ENCODE measurements around the gene RIT2.

Gene RIT2

DNA sequence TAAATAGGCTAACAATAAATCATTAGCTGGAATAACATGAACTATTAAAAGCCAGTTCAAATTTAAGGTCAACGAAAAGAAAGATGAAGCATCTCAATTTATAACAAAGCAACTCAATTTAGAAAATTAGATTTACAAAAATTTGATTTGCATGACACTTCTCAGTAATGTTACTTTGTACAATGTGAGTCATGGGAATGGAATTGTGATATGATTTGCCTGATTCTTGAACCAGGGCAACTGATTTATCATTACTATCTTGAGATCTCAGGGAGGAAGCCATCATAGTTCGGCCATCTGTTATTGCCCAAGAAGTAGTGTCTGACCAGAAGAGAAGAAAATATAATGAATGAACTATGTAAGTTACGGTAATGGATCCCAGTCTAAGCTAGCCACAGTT lies 193.1 kb downstream of the RIT2 start:
- no peak for FAIRE-seq

DNA sequence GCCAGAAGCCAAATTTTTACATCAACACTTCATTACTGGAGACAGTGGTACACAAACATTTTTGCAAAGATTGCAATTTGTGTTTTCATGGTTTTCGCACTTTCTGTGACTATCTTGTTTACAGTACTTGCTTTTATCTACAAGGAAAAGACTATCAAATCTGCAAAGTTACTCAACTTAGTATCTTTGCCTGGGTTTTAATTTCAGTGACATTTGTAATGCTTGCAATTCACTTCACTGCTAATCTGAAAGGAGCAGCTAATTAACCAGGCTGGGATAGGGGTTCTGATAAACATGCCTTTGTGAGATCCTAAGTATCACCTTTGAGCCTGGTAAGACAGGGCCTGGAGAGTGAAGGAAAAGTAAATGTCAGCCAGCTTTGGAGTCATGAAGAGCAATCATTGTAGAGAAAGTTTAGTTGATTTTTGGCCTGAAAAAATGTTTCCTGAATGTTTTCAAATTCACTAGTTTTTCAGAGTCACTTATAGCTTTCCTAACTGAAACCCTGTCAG lies 194.2 kb downstream of the RIT2 start:
- FAIRE-seq = no peak

DNA sequence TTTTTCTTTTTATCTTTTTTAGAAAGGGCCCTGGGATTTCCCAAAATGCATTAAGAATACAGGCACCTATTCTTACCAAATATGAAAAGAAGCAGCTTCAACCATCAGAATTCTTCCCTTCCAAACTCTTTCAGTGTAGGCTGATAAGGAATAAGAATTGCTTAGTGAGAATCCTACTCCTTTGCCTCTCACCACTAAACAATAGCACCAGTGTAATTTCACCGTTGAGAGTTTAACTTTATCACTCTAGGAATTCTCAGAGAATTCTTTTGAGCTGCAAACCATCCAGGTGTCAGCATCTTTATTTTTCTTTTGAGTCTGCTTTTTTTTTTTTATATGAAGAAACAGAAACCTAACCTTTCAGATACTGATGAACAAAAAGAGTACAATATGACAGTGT lies 194.9 kb downstream of the RIT2 start:
- no peak for FAIRE-seq

DNA sequence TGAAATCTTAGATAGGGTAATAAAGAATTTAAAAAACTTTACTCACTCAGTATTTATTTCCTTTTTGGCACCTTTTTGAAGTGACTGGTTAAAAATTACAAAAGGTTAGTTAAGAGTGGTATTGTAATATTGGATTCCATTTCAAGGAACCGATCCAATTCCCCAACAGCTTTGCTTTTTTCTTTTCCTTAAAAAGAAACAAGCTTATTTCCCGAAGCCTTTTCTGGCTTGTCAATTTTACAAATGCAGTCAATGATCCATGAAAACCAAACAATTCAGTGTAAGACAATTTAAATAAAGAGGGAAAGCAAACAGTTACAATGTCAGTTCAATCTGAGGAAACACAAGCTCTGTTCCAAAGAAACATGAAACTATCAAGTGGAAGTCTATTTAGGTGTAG lies 200.2 kb downstream of the RIT2 start:
- no peak for FAIRE-seq

DNA sequence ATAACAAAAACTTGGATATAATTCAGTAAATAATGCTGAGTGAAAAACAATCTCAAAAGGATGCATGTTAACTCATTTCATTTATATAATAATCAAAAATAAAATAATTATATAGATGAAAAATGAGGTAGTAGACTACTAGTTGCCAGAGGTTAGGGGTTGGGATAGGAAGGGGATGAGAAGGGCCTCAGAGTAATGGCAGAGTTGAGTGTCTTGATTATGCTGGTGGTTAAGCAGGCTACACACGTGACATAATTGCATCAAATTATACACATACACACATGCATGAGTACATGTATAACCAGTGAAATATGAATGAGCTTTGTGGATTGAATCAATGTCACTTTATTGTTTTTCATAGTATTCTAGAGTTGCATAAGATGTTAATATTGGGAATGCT lies 201.0 kb downstream of the RIT2 start:
- no peak for FAIRE-seq

DNA sequence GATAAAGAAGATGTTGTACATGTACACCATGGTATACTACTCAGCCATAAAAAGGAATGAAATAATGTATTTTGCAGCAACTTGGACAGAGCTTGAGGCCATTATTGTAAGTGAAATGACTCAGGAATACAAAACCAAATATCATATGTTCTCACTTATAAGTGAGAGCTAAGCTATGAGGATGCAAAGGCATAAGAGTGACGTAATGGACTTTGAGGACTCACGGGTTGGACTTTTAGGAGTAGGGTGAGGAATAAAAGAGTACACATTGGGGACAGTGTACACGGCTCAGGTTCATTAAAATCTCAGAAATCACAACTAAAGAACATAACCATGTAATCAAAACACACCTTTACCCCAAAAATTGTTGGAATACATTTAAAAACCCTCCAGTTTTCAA lies 206.4 kb downstream of the RIT2 start:
- FAIRE-seq = no peak

DNA sequence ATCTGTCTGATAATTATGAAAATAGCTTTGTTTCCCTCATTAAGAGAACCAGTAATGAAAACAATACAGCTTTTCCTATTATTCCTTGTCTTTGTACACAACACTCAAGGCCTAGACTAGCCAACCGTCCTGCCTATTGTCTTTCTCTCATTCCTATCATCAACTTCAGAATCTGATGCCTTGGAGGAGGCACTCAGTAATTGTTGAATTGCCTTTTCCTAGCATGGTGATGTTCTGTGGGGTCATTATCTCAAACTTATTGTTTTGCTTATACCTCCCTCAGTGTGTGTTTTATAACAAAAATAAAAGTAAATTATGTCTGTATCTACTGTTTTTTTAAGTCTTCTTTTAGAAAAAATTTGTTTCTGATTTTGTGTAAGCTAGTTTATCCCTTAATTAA lies 208.7 kb downstream of the RIT2 start:
- FAIRE-seq = no peak

DNA sequence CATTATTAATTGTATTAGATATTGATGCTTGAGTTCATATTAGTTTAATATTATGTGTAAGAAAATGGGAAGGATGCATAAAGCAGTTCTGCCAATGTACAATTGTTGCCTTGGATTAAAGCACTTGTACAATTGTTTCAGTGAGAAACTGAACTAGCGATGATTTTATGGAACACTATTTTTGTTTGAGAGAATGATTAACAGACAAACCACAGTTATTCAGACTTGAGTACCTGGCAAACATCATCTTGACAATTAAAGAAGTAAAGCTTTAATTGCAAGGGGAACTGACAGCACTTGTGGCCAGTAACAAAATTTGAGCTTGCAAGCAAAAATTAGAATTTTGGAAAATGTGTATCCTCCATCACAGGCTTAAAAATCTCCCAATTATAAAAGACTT lies 214.3 kb downstream of the RIT2 start:
- FAIRE-seq = no peak

DNA sequence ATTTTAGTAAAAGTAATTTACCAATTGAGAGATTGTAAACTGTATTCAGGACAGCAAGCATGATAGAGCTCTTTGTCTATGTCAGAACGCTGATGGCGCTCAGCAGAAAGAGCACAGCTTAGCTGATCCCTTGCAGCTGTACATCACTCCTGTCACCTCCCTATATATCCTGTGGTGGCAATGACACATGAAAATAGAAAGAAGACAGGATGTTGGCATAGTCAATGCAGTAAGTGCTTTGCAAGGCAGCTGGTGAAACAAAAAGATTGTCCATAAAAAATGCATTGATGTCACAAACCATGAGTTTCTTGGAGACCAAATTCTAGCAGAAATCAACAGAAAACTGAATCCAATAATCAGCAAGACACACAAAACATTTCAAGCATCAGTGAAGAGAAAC lies 221.5 kb downstream of the RIT2 start:
- no peak for FAIRE-seq

DNA sequence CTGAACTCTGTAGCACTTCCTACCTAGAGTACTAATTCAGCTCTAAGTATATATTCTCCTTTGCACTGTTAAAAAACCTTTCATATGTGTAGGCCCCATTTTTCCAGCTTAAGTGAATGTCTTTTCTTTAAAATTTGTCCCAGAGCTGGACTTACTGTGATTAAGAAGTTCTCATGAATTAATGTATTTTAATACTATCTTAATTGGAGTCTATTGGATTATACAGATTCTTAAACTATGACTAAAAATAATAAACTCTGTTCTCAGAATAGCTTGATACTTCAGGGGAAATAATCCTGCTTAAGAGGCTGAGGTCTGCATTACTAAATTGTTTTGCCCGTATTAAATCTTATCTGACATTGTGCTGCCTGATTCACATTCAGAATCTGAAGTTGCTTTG lies 223.3 kb downstream of the RIT2 start:
- FAIRE-seq = no peak

DNA sequence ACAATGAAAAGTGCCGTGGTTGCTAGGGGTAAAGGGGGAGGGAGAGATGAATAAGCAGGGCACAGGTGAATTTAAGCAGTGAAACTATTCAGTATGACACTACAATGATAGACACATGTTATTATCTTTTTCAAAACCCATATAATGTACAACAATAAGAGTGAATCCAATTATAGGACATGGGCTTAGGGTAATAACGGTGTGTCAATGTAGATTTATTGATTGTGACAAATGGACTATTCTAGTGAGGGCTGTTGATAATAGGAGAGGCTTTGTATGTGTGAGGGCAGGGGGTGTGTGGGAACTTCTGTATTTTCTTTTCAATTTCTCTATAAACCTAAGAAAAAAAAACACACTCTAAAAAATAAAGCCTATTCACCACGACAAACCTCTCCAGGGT lies 223.8 kb downstream of the RIT2 start:
- FAIRE-seq = no peak

DNA sequence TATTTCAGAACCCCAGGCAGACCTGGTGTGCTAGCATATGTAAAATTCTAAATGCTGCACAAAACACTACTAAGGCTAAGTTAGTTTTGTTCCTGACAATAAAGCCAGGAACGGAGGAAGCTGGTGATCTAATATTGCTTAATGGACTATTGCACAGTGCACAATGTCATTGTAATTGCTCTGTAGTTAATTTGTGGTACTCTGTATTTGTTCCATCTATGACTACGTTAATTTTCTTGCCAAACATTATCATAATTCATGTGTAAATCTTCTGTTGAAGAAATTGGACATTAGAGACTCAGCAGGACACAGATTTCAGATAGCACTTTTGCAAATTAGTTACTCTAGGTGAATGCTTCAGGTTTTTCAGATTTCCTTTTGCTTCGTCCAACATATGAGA lies 232.3 kb downstream of the RIT2 start:
- FAIRE-seq = no peak

DNA sequence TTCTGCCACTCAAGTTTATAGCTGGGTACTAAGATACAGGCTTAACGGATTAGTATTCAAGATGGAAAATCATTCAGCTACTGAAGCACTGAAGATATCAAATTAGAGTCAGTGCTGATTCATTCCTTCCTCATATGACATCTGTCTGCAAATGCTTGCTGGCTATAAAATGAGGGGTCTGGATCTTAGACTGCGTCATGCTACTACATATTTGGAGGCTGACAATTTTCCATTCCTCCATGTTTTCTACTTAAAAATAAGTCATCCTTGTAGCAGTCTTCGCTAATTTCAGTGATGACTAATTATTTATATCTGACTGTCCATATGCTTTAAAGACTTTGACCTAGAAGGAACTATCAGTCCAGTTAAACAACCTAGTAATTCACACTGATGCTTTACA lies 233.4 kb downstream of the RIT2 start:
- FAIRE-seq = no peak

DNA sequence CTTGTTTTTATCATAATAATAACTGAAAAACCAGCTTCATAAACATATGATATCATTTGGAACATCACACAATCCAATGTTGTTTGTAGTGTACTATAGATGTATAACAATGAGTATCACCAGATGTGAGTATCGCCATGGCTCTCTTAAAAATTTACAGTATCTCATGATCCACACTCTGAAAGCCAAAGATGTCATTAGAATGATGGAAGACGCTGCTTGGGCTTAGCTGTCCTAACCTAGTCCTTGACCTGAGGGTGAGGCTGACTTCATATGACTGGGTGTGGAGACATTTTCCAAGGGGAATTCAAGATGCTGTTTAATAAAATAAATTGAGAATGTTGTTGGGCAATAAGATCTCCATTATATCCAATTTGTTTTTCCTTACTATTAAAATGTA lies 242.6 kb downstream of the RIT2 start:
- FAIRE-seq = no peak

DNA sequence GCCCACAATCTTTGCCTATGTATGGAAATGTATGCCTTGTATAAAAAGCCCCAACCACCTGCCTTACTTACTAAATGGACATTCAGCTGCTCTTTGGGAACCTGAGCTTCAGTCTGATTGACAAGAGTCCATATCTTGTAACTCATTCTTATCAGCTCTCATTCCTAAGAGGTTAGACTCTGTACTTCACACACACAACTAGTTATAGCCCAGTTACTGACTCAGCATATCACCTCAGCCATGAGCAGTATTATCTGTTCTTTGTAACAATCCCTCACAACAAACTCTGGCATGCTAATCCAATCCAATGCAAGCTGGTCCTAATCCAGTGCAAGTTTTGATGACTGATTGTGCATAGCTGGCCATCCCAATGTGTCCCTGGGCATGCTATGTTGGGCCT lies 250.6 kb downstream of the RIT2 start:
- FAIRE-seq = no peak

DNA sequence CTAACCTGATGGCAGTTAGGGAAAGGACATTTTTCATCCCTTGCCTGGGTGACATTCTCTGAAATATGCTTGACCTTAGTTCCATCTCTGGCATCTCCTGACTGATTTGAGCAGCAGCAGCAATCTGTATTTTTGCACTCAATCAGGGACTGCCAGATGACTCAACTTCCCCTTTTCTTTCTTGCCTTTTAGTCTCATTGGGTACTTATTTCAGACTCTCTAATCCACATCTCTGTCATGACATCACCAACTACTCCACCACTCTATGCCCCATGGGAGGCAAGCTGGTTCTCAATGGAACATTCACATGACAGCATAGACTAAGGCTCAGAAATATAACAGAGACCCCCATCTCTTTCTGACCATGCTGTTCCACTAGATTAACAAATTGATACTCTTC lies 254.2 kb downstream of the RIT2 start:
- FAIRE-seq = no peak

DNA sequence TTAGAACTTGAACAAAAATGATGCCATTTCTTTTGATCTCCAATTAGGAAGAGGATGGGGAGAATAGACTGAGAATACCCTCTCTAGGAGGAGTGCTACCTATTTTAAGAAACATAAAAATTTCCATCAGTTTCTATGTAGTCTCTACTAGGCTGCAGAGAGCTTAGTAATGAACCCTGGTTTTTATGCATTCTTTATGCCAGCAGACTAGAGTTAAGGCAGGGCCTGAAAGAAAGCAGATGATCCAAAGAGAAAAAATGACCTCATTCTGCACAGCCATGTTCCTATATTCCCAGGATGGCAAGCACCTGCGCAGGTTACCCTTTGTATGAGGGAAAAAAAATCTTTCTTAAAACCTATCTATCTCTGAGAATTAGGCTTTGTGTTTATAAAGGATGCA lies 254.9 kb downstream of the RIT2 start:
- no peak for FAIRE-seq

DNA sequence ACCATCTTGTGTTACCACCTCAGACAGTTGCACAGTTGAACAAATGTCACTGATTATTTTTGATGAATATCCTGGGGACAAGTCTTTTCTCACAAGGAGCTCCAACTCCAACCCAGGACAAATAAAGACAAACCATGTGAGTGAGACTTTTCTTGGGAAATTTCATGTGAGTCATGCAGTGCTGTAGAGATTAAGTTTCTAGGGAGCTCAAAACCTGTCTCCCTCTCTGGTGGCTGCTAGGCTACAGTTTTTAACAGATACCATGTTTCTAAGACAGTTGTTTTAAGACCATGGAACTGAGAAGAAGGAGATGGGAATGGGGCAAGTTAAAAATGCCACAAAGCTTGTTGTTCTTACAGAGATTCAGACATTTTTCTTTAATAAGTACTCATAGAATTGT lies 255.5 kb downstream of the RIT2 start:
- no peak for FAIRE-seq

DNA sequence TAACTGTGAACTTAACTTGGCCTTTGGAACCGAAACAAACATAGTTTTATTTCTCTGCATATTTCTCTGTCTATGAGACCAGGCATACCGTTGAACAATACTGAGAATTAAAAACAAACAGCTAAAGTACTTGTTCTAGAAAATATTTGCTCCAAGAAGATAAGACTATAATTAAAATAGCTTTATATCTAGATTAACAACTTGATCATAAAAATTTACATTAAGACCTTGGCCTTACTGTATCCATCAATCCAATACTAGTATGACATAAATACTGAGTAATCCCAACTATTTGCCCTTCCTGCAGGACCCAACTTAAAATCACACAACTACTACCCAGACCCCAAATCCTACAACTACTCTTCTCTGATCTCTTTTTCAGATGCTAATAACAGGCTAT lies 260.9 kb downstream of the RIT2 start:
- FAIRE-seq = no peak

DNA sequence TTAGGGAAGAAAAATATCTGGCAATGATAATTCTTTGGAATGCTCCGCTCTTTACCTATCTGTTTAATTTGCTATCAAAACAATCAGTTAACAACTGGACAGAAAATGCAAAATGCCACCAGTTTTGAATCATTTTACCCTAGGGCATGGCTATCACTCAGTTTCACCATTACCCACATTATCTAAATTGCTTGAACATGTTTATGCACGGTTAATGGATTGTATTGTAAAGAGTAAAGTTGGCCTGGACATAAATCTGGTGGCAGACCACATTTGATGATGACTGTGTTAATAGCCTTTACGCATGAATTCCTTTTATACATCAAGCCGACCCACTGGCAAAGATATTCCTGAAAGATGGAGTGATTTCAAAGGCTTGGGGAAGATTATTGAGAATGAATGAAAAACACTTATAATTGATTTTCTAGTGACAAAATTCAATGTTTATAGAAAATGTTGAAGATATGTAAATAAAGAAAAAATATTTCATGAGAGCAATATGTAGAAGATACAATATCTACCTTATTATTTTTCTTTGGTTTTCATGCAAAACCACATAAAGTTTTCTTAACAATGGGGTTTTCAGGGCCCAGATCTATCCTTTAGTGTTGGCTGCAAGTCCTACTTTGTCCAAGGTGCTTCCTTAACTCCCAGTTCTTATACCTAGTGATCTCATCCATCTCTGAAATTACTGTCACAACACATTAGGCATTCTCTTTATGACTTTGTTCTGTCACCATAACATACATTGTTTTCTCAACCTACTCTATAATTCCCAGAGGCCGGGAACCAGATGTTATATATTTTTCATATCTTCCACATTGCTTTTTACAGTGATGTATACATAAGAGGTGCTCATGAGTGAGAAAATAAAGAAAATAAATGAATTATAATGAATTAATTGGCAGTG lies 265.1 kb downstream of the RIT2 start:
- FAIRE-seq = no peak

DNA sequence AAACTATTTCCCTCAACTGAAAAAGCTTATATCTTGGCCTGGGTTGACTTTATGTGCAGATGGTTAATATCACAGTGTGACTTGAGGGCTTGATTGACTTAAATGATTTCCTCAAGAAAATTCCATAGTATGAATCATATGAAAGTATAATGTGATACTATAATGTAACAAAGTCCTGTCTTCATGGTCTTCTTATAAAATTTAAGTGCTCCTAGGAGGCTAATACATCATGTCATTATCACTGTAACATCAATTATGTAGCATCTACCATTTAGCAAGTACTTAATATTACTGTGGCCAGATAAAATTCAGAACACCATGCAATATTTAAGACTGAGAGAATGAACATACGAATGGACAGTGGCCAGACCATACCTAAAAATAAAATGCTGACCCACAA lies 276.1 kb downstream of the RIT2 start:
- FAIRE-seq = no peak

DNA sequence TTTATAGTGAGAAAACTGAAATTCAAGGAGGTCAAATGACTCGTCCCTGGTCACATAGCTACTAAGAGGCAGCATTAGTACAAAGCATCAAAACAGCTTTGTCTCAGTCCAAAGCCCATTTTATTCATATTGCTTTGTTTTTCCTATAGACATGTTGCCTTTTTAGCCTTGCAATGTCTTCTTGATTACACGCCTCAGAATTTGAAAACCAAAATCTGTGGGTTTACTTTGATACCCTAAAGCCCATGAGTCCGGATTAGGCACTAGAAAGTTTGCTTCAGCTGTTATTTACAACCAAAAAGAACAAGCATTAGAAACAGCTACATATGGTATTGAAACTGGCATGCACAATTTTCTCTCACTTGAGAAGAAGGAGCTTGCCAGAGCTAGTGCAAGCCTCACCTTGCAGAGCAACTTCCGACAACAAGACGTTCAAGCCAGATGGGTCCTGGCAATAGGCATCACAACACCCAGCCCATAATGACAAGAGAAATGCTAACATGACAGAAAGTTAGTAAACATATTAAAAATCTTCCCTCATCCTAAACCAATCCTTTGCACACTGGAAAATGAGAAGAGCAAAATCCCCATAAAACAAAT lies 276.8 kb downstream of the RIT2 start:
- no peak for FAIRE-seq

DNA sequence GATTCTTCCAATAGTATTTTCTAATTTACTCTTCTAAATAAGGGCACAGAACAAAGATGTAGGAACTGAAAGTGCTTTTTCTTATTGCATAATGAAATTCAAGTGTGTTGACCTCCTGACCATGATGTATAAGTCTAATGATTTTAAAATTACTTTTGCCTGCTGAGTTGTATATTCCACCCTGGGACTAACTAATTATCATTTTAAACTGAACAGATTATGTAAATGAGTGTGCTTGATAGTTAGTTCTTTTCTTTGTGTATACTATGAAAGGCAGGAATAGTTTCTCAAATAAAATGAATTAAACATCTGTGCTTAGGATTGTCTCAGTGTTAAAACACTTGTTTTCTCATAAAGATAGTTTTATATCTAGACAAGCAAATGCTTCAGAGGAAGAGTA lies 284.5 kb downstream of the RIT2 start:
- FAIRE-seq = no peak

DNA sequence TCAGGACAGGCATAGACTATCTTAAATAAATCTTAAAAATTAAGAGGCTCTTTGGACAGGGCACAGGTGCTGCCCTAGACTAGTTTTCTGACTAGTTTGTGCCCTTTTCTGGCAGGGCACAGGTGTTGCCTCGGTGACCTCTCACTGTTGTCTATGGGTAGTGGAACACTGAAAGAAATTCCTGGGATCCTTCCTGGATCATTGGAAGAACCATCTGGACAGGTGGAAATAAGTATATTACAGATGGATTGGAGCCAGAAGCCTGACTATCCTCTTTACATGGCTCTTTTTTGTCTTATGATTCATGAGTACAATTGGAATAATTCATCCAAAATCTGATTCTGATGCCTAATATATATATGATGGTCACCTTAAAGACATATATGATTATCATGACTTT lies 286.6 kb downstream of the RIT2 start:
- no peak for FAIRE-seq

DNA sequence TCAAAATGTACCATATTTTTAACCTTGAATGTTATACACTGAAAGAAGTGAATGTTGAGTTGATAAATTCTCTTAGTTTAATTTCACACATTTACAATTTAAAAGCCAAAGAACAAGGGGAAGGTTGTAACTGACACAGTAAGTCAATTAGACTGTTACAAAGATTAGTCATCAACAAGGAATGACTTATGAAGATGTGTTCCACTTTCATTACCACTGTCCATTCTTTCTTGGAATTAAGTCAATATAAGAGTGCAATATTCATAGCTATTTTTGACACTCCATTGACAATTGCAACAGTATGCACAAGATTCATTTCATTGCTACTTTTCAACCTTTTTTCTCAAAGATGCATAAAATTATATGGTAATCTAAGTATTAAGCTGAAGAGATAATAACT lies 291.3 kb downstream of the RIT2 start:
- FAIRE-seq = no peak
